HCT116 (cell line): ENCODE results near the gene RRAGD. TPM values are rescaled to one million over a fixed set of nuclear protein-coding genes. Genes with fewer than 3 reads are reported as not detected.

Experiments
- ATAC-seq: fragments of 200-7000 bp; cut with Tn5 transposase; 2 replicates; pipeline ENCODE4 v1.9.1; 2020; ENCODE audit warnings: mild to moderate bottlenecking, moderate library complexity
- BruUV-seq: library from RNA; stranded (reverse); fragments of 400-500 nt; replicated peaks from 2 replicates; lab custom pipeline; 2021; lab: Mats Ljungman, UMichigan
- CTCF ChIA-PET: fragments of 300-600 bp; sonication (Branson Sonifier 250); formaldehyde crosslinking; loops from one replicate; lab custom pipeline; 2021; ENCODE audit warnings: antibody characterized with exemption; lab: Charles Lee
- POLR2A ChIA-PET: fragments of 300-600, 350-600 bp; sonication (Branson Sonifier 250); formaldehyde crosslinking; loops from one replicate; lab custom pipeline; 2021; ENCODE audit warnings: antibody characterized with exemption; lab: Charles Lee
- RAD21 ChIA-PET, 2 experiments: fragments of 300-600 bp; sonication (Branson Sonifier 250); formaldehyde crosslinking; loops; one replicate each; lab custom pipeline; 2023; ENCODE audit warnings: low total read pairs in 2 of 2; ENCODE audit not compliant: uncharacterized antibody in 2 of 2, unreplicated experiment in 2 of 2, low non-redundant PET in 1 of 2; lab: Charles Lee
- DNase-seq: peaks from one replicate; pipeline ENCODE4 v3.0.0-alpha.2; 2010; ENCODE audit warnings: low read depth, low spot score
- H2AFZ ChIP-seq: fragments of 200-600 bp; shearing (Covaris generic), sonication (generic); 2 replicates; pipeline ENCODE4 v1.6.1; 2017; ENCODE audit warnings: low read depth, mixed run types, mixed read lengths, antibody characterized with exemption, low read length; ENCODE audit not compliant: poor library complexity, severe bottlenecking
- H3K27ac ChIP-seq: 2 replicates; pipeline ENCODE4 v1.5.1; 2012; ENCODE audit warnings: low read depth, low read length
- H3K27me3 ChIP-seq: fragments of 200-600 bp; sonication (generic); 2 replicates; pipeline ENCODE4 v1.6.1; 2016; ENCODE audit warnings: mixed run types, low read length, mixed read lengths; ENCODE audit not compliant: insufficient read depth
- H3K36me3 ChIP-seq, 2 experiments: fragments of 200-500 bp in 1 of 2; fragments of 200-600 bp in 1 of 2; sonication (Bioruptor generic) in 1 of 2; sonication (generic) in 1 of 2; 2 replicates each; pipeline versions ENCODE4 v1.5.1 to v1.6.1; 2014 to 2016; ENCODE audit warnings: low read length in 2 of 2, inconsistent platforms in 1 of 2, mixed read lengths in 1 of 2, mixed run types in 1 of 2; ENCODE audit not compliant: insufficient read depth in 2 of 2, control insufficient read depth in 1 of 2
- H3K4me1 ChIP-seq, 2 experiments: fragments of 200-600 bp in 1 of 2; sonication (generic) in 1 of 2; 2 replicates each; pipeline versions ENCODE4 v1.5.1 to v1.6.1; 2012 to 2017; ENCODE audit warnings: low read length in 2 of 2, inconsistent platforms in 1 of 2, mild to moderate bottlenecking in 1 of 2, mixed read lengths in 1 of 2, mixed run types in 1 of 2, moderate library complexity in 1 of 2; ENCODE audit not compliant: insufficient read depth in 2 of 2, control insufficient read depth in 1 of 2
- H3K4me2 ChIP-seq: fragments of 200-600 bp; sonication (generic); 2 replicates; pipeline ENCODE4 v1.6.1; 2017; ENCODE audit warnings: mixed run types, low read length, mixed read lengths
- H3K4me3 ChIP-seq, 2 experiments: fragments of 200-600 bp in 1 of 2; sonication (generic) in 1 of 2; replicated peaks in 1 of 2; 2 replicates each; pipeline ENCODE4 v1.5.1; 2011 to 2016; ENCODE audit warnings: low read length in 2 of 2, control low read depth in 1 of 2, low read depth in 1 of 2, mild to moderate bottlenecking in 1 of 2, mixed read lengths in 1 of 2, mixed run types in 1 of 2
- H3K79me2 ChIP-seq: fragments of 200-600 bp; sonication (generic); 2 replicates; pipeline ENCODE4 v1.6.1; 2017; ENCODE audit warnings: mild to moderate bottlenecking, mixed run types, low read length, moderate library complexity, mixed read lengths; ENCODE audit not compliant: insufficient read depth
- H3K9ac ChIP-seq: fragments of 200-600 bp; sonication (generic); 2 replicates; pipeline ENCODE4 v1.6.1; 2016; ENCODE audit warnings: low read length, mixed read lengths
- H3K9me2 ChIP-seq: fragments of 200-600 bp; sonication (generic), shearing (Covaris generic); 2 replicates; pipeline ENCODE4 v1.6.1; 2017; ENCODE audit warnings: mixed run types, mild to moderate bottlenecking, moderate library complexity; ENCODE audit not compliant: insufficient read depth
- H3K9me3 ChIP-seq, 2 experiments: fragments of 200-500 bp in 1 of 2; fragments of 200-600 bp in 1 of 2; sonication (Bioruptor generic) in 1 of 2; sonication (generic) in 1 of 2; 2 replicates each; pipeline ENCODE4 v1.6.1; 2014 to 2017; ENCODE audit warnings: low read length in 2 of 2, mixed read lengths in 2 of 2, inconsistent platforms in 1 of 2, low read depth in 1 of 2, mild to moderate bottlenecking in 1 of 2, mixed run types in 1 of 2, moderate library complexity in 1 of 2; ENCODE audit not compliant: control insufficient read depth in 1 of 2, insufficient read depth in 1 of 2
- H4K20me1 ChIP-seq: fragments of 200-600 bp; sonication (generic), shearing (Covaris generic); 2 replicates; pipeline ENCODE4 v1.6.1; 2017; ENCODE audit warnings: mixed run types, mild to moderate bottlenecking, moderate library complexity; ENCODE audit not compliant: insufficient read depth
- CEBPB ChIP-seq: IDR thresholded peaks from 2 replicates; pipeline ENCODE4 v1.6.1; 2012; ENCODE audit warnings: low read depth
- ELF1 ChIP-seq: IDR thresholded peaks from 2 replicates; pipeline ENCODE4 v1.6.1; 2012; ENCODE audit warnings: low read depth, borderline replicate concordance
- EZH2phosphoT487 ChIP-seq: fragments of 200-600 bp; IDR thresholded peaks from 2 replicates; pipeline ENCODE4 v1.6.1; 2018; ENCODE audit warnings: antibody characterized with exemption, borderline replicate concordance
- FOSL1 ChIP-seq: IDR thresholded peaks from 2 replicates; pipeline ENCODE4 v1.6.1; 2012; ENCODE audit warnings: low read depth
- POLR2A ChIP-seq: IDR thresholded peaks from 2 replicates; pipeline ENCODE4 v1.7.0; 2011; ENCODE audit warnings: borderline replicate concordance; ENCODE audit not compliant: insufficient read depth, insufficient read length; ENCODE audit errors: extremely low read depth
- POLR2AphosphoS5 ChIP-seq: IDR thresholded peaks from 2 replicates; pipeline ENCODE4 v1.6.1; 2011; ENCODE audit warnings: mild to moderate bottlenecking, low read depth, low read length, moderate library complexity
- SIN3A ChIP-seq: IDR thresholded peaks from 2 replicates; pipeline ENCODE4 v1.6.1; 2012; ENCODE audit warnings: low read depth
- SRF ChIP-seq: IDR thresholded peaks from 2 replicates; pipeline ENCODE4 v1.6.1; 2012; ENCODE audit warnings: low read depth
- TCF7L2 ChIP-seq: IDR thresholded peaks from 2 replicates; pipeline ENCODE4 v1.7.0; 2011; ENCODE audit warnings: borderline replicate concordance, inconsistent platforms; ENCODE audit not compliant: insufficient read depth, insufficient read length; ENCODE audit errors: extremely low read depth
- YY1 ChIP-seq: IDR thresholded peaks from 2 replicates; pipeline ENCODE4 v1.6.1; 2011; ENCODE audit warnings: low read length, low read depth, moderate library complexity, mild to moderate bottlenecking; ENCODE audit not compliant: insufficient replicate concordance; ENCODE audit errors: extremely low read depth
- ZFX ChIP-seq: fragments of 450-650 bp; IDR thresholded peaks from 2 replicates; pipeline ENCODE4 v1.6.1; 2017
- ZNF274 ChIP-seq: fragments of 200-500 bp; sonication (Bioruptor generic); IDR thresholded peaks from 2 replicates; pipeline ENCODE4 v1.6.1; 2014; ENCODE audit warnings: mild to moderate bottlenecking, low read depth, low read length, inconsistent platforms
- intact Hi-C: fragments of 100-400 bp; cut with micrococcal nuclease; formaldehyde crosslinking; loops from 2 replicates; pipeline ENCODE4 v1.10.0; 2022
- total RNA-seq: library from RNA; stranded (reverse); gene quantifications from one replicate; pipeline ENCODE4 v1.2.1, GENCODE V29; 2021; ENCODE audit not compliant: unreplicated experiment
- TF ChIP-seq, protein P1 (sequence below): IDR thresholded peaks from 2 replicates; pipeline ENCODE4 v1.6.1; 2012
- TF ChIP-seq, protein P2 (sequence below), 3 experiments: fragments of 200-600 bp in 1 of 3; sonication (generic) in 1 of 3; IDR thresholded peaks in 2 of 3; conservative IDR thresholded peaks in 1 of 3; 2 replicates each; pipeline ENCODE4 v1.5.1; 2012 to 2017; ENCODE audit warnings: low read depth in 2 of 3, low read length in 2 of 3, antibody characterized with exemption in 1 of 3, borderline replicate concordance in 1 of 3, control low read depth in 1 of 3, mild to moderate bottlenecking in 1 of 3, mixed read lengths in 1 of 3, mixed run types in 1 of 3, moderate library complexity in 1 of 3; ENCODE audit not compliant: insufficient read depth in 1 of 3
- TF ChIP-seq, protein P3 (sequence below): IDR thresholded peaks from 2 replicates; pipeline ENCODE4 v1.6.1; 2012
- TF ChIP-seq, protein P4 (sequence below): IDR thresholded peaks from 2 replicates; pipeline ENCODE4 v1.6.1; 2012; ENCODE audit warnings: low read depth

Gene RRAGD
- total RNA-seq, 1 experiment from 2014 or later: 15.9 TPM

DNA sequence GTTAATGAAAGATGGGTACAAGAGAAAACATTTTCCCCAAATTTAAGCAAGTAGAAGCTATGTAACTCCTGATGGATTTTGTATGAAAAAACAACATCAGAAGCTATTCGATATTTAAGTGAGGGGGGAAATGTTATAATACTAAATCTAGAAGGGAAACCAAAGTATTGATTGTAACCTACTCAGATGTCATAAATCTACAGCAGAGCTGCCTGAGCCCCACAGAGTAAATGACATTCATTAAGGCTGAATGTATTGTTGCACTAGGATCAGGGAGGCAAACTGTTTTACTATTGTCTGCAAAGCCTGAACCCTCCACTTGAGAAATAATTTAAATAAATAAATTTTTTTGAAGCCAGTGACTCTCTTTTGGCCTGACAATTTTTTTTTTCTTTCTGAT lies 40.2 kb upstream of the RRAGD start:
- Histone ChIP-seq H2AFZ (no peak overlapping the region), H3K9ac (no peak overlapping the region), H3K27ac (no peak overlapping the region), H3K27me3 (no peaks in the 10 kb centered on the region), H3K9me2 (no peaks in the 10 kb centered on the region), H3K4me3 (no peak overlapping the region), H3K79me2 (no peaks in the 10 kb centered on the region), H3K36me3 (no peaks in the 10 kb centered on the region), H3K4me1 (no peaks in the 10 kb centered on the region), H4K20me1 (no peaks in the 10 kb centered on the region), H3K9me3 (no peaks in the 10 kb centered on the region), H3K4me2 (no peak overlapping the region)
- intact Hi-C loops: no loop called here
- no TSS peak for BruUV-seq
- RAD21 ChIA-PET: no interaction called here
- TF ChIP-seq ELF1: no peak
- TF ChIP-seq, protein P1, sequence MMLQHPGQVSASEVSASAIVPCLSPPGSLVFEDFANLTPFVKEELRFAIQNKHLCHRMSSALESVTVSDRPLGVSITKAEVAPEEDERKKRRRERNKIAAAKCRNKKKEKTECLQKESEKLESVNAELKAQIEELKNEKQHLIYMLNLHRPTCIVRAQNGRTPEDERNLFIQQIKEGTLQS: no peak
- TF ChIP-seq TCF7L2: no peak
- TF ChIP-seq FOSL1: no peak
- no peak for TF ChIP-seq CEBPB
- TF ChIP-seq ZNF274: no peak
- TF ChIP-seq, protein P2, sequence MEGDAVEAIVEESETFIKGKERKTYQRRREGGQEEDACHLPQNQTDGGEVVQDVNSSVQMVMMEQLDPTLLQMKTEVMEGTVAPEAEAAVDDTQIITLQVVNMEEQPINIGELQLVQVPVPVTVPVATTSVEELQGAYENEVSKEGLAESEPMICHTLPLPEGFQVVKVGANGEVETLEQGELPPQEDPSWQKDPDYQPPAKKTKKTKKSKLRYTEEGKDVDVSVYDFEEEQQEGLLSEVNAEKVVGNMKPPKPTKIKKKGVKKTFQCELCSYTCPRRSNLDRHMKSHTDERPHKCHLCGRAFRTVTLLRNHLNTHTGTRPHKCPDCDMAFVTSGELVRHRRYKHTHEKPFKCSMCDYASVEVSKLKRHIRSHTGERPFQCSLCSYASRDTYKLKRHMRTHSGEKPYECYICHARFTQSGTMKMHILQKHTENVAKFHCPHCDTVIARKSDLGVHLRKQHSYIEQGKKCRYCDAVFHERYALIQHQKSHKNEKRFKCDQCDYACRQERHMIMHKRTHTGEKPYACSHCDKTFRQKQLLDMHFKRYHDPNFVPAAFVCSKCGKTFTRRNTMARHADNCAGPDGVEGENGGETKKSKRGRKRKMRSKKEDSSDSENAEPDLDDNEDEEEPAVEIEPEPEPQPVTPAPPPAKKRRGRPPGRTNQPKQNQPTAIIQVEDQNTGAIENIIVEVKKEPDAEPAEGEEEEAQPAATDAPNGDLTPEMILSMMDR (IDR thresholded peaks at IDR 0.05 in 2 of 3, conservative IDR thresholded peaks at IDR 0.05 in 1 of 3; ENCODE audit: borderline replicate concordance in 1 of 3, insufficient read depth in 1 of 3, low read depth in 2 of 3, low read length in 2 of 3): no peak
- TF ChIP-seq SRF: no peak
- no peak for TF ChIP-seq ZFX
- DNase-seq (no peak), ATAC-seq (no peak)
- POLR2A ChIA-PET: no interaction called here
- CTCF ChIA-PET: no interaction called here

DNA sequence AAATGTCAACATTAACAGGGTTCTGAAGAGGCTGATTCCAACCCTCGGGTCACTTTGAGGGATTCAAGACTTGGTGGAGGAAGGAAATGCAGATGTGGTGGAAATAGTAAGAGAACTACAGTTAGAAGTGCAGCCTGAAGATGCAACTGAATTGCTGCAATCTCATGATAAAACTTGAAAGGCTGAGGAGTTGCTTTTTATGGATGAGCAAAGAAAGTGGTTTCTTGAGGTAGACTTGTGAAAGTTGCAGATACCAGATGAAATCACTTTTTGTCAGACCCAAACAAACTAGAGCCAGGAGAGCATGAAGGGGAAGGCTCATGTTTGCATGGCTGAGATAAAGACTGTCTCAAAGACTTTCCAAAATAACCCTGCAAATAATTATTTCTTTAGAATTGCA lies 37.1 kb upstream of the RRAGD start:
- no peak overlapping the region for H3K9ac ChIP-seq
- H3K4me1 ChIP-seq: no peaks in the 10 kb centered on the region
- intact Hi-C loops: no loop called here
- TF ChIP-seq EZH2phosphoT487 (no peak), FOSL1 (no peak), POLR2A (no peak), ZFX (no peak), SIN3A (no peak), SRF (no peak), POLR2AphosphoS5 (no peak), YY1 (no peak)
- TF ChIP-seq, protein P3, sequence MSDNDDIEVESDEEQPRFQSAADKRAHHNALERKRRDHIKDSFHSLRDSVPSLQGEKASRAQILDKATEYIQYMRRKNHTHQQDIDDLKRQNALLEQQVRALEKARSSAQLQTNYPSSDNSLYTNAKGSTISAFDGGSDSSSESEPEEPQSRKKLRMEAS: no peak
- TF ChIP-seq, protein P4, sequence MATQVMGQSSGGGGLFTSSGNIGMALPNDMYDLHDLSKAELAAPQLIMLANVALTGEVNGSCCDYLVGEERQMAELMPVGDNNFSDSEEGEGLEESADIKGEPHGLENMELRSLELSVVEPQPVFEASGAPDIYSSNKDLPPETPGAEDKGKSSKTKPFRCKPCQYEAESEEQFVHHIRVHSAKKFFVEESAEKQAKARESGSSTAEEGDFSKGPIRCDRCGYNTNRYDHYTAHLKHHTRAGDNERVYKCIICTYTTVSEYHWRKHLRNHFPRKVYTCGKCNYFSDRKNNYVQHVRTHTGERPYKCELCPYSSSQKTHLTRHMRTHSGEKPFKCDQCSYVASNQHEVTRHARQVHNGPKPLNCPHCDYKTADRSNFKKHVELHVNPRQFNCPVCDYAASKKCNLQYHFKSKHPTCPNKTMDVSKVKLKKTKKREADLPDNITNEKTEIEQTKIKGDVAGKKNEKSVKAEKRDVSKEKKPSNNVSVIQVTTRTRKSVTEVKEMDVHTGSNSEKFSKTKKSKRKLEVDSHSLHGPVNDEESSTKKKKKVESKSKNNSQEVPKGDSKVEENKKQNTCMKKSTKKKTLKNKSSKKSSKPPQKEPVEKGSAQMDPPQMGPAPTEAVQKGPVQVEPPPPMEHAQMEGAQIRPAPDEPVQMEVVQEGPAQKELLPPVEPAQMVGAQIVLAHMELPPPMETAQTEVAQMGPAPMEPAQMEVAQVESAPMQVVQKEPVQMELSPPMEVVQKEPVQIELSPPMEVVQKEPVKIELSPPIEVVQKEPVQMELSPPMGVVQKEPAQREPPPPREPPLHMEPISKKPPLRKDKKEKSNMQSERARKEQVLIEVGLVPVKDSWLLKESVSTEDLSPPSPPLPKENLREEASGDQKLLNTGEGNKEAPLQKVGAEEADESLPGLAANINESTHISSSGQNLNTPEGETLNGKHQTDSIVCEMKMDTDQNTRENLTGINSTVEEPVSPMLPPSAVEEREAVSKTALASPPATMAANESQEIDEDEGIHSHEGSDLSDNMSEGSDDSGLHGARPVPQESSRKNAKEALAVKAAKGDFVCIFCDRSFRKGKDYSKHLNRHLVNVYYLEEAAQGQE: no peak
- TF ChIP-seq, all 23 proteins: peak for 0
- no peaks in the 10 kb centered on the region for H4K20me1 ChIP-seq
- H3K9me2 ChIP-seq: no peaks in the 10 kb centered on the region
- ATAC-seq (no peak), DNase-seq (no peak)
- POLR2A ChIA-PET: no interaction called here
- H3K4me3 ChIP-seq: no peak overlapping the region
- H2AFZ ChIP-seq: no peak overlapping the region
- H3K27me3 ChIP-seq: no peaks in the 10 kb centered on the region
- CTCF ChIA-PET: no interaction called here
- H3K79me2 ChIP-seq: no peaks in the 10 kb centered on the region
- H3K27ac ChIP-seq: no peak overlapping the region
- H3K4me2 ChIP-seq: no peak overlapping the region
- H3K9me3 ChIP-seq: no peaks in the 10 kb centered on the region
- RAD21 ChIA-PET: no interaction called here
- H3K36me3 ChIP-seq: no peaks in the 10 kb centered on the region
- BruUV-seq: no TSS peak
